ENCODE data around the gene RPLP1. TPM values are rescaled to one million over a fixed set of nuclear protein-coding genes. Genes with fewer than 3 reads are reported as not detected.

The RPLP1 gene
- 1,386 and 1,535 TPM in 2 replicates for total RNA-seq (2022)
- Bru-seq, nascent RNA: percentile 99 among the genes with signal in this experiment
- BruChase-seq, experiment 1, labeled RNA remaining after a 6-hour chase: percentile 100 among the genes with signal in this experiment
- BruChase-seq, experiment 2, labeled RNA remaining after a 2-hour chase: percentile 100 among the genes with signal in this experiment
- long read RNA-seq, transcript RPLP1-202 (3 exons, 445 nt): minor isoform, 16 of 2,074 reads
- long read RNA-seq, transcript RPLP1-201 (4 exons, 1,197 nt): major isoform, 1,998 of 2,074 reads
- long read RNA-seq, transcript RPLP1-204 (3 exons, 940 nt): minor isoform, 10 of 2,074 reads
- long read RNA-seq, partial matches to known transcripts: 28 of 2,074 reads
- long read RNA-seq, other reads (novel, unspliced or antisense): 21 of 2,074 reads

- peak; percentile 96 for DNase-seq
- no TSS peak for BruUV-seq (replicated peaks)
- CTCF ChIA-PET: interaction anchor here (0.7 to 3.9 kb wide), 3 partner anchors 10 to 39 kb away, joined by 3 to 31 read pairs (median 13); partner anchors contain the start of gene KIF23
- Mint-ChIP-seq H3K36me3 (ENCODE audit: insufficient read depth, unreplicated experiment) (peaks cover 72% of the 10 kb centered on the region), H3K27ac (ENCODE audit: unreplicated experiment) (peak within 1 kb of the TSS; percentile 66), H3K9me3 (ENCODE audit: low read depth, unreplicated experiment) (no peaks in the 10 kb centered on the region), H3K4me3 (ENCODE audit: low read depth, unreplicated experiment) (peak within 1 kb of the TSS; percentile 72), H3K4me1 (ENCODE audit: low read depth, unreplicated experiment) (peaks cover 13% of the 10 kb centered on the region), H3K27me3 (ENCODE audit: unreplicated experiment) (no peaks in the 10 kb centered on the region)
- TF ChIP-seq CTCF (IDR thresholded peaks at IDR 0.05; ENCODE audit: unreplicated experiment): no peak
- intact Hi-C loops (cut with micrococcal nuclease; ENCODE audit: unreplicated experiment): loop anchor here (5.0 kb wide), 1 partner anchor 36 kb away; no protein-coding TSS in a partner anchor
Observed at GRCh38 chr15:69452692-69453521, at the start of gene RPLP1. TSS of gene RPLP1 (plus strand) at chr15:69452818. CDS start at chr15:69452949, 131 bp downstream.

- CTCF ChIA-PET: interaction anchor here (1.8 kb wide), 1 partner anchor 9 kb away, joined by 6 read pairs; no protein-coding TSS in a partner anchor
- no peaks in the 10 kb centered on the region for H3K4me1 Mint-ChIP-seq (ENCODE audit: low read depth, unreplicated experiment)
Observed at GRCh38 chr15:69403594-69403993, 49.0 kb upstream of the RPLP1 start.

DNA sequence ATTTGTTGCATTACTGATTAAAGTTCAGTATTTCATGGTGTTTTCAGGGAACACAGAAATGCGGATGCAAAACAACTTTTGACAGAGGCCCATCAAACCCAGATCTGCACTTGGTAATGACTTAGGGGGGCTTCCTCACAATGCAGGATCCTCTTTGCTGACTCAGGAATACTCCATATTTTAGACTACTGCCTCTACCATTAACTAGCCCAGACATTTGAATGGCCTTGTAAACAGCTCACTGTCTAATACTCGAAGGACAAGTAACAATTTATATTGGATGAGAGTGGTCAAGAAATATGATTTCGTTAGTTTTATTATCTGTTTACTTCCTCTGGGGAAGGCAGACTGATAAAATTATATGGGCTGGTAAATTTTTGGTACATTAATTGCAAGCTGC is 47.5 kb upstream of the RPLP1 start:
- Mint-ChIP-seq H3K27ac (ENCODE audit: unreplicated experiment) (no peak overlapping the region), H3K27me3 (ENCODE audit: unreplicated experiment) (no peaks in the 10 kb centered on the region), H3K4me1 (ENCODE audit: low read depth, unreplicated experiment) (no peaks in the 10 kb centered on the region), H3K36me3 (ENCODE audit: insufficient read depth, unreplicated experiment) (no peaks in the 10 kb centered on the region), H3K9me3 (ENCODE audit: low read depth, unreplicated experiment) (no peaks in the 10 kb centered on the region), H3K4me3 (ENCODE audit: low read depth, unreplicated experiment) (no peak overlapping the region)
- no peak for TF ChIP-seq CTCF (IDR thresholded peaks at IDR 0.05; ENCODE audit: unreplicated experiment)
- intact Hi-C loops (cut with micrococcal nuclease; ENCODE audit: unreplicated experiment): no loop called here
- DNase-seq: no peak
- CTCF ChIA-PET: interaction anchor here (1.8 kb wide), 1 partner anchor 10 kb away, joined by 6 read pairs; no protein-coding TSS in a partner anchor
- no TSS peak for BruUV-seq (replicated peaks)

More at GRCh38 chr15:69403594-69403993, 49.0 kb upstream of the RPLP1 start:
- no peak for DNase-seq
- Mint-ChIP-seq H3K27ac (ENCODE audit: unreplicated experiment) (no peak overlapping the region), H3K4me3 (ENCODE audit: low read depth, unreplicated experiment) (no peak overlapping the region), H3K9me3 (ENCODE audit: low read depth, unreplicated experiment) (no peaks in the 10 kb centered on the region), H3K36me3 (ENCODE audit: insufficient read depth, unreplicated experiment) (no peaks in the 10 kb centered on the region), H3K27me3 (ENCODE audit: unreplicated experiment) (no peaks in the 10 kb centered on the region)
- intact Hi-C loops (cut with micrococcal nuclease; ENCODE audit: unreplicated experiment): no loop called here
- no peak for TF ChIP-seq CTCF (IDR thresholded peaks at IDR 0.05; ENCODE audit: unreplicated experiment)
- BruUV-seq (replicated peaks): no TSS peak

- Mint-ChIP-seq H3K9me3 (ENCODE audit: low read depth, unreplicated experiment) (no peaks in the 10 kb centered on the region), H3K4me1 (ENCODE audit: low read depth, unreplicated experiment) (peaks cover 1% of the 10 kb centered on the region), H3K4me3 (ENCODE audit: low read depth, unreplicated experiment) (no peak overlapping the region), H3K36me3 (ENCODE audit: insufficient read depth, unreplicated experiment) (no peaks in the 10 kb centered on the region), H3K27ac (ENCODE audit: unreplicated experiment) (no peak overlapping the region), H3K27me3 (ENCODE audit: unreplicated experiment) (no peaks in the 10 kb centered on the region)
- no peak for TF ChIP-seq CTCF (IDR thresholded peaks at IDR 0.05; ENCODE audit: unreplicated experiment)
- intact Hi-C loops (cut with micrococcal nuclease; ENCODE audit: unreplicated experiment): no loop called here
- CTCF ChIA-PET: no interaction called here
- no TSS peak for BruUV-seq (replicated peaks)
- DNase-seq: no peak
Observed at GRCh38 chr15:69407719-69408400, 44.8 kb upstream of the RPLP1 start.
